Trophoblast cell (in vitro differentiated cells and primary cell): ENCODE results near the gene TSPAN9.

Source experiments
- DNase-seq, 2 donors: peaks; one replicate each; pipeline ENCODE4 v3.0.0-alpha.2; 2016
- H2AFZ ChIP-seq: 2 replicates; pipeline ENCODE4 v1.6.1; 2013; ENCODE audit warnings: low read length, moderate library complexity, mild to moderate bottlenecking; ENCODE audit not compliant: insufficient read depth, poor library complexity
- H2AK5ac ChIP-seq: 2 replicates; pipeline ENCODE4 v1.6.1; 2013; ENCODE audit warnings: mild to moderate bottlenecking, low read length
- H2BK120ac ChIP-seq: 2 replicates; pipeline ENCODE4 v1.6.1; 2013; ENCODE audit warnings: low read length, mild to moderate bottlenecking, moderate library complexity; ENCODE audit not compliant: insufficient read depth, poor library complexity
- H2BK12ac ChIP-seq: 2 replicates; pipeline ENCODE4 v1.6.1; 2013; ENCODE audit warnings: mild to moderate bottlenecking, low read length, moderate library complexity
- H2BK5ac ChIP-seq: 2 replicates; pipeline ENCODE4 v1.6.1; 2013; ENCODE audit warnings: low read length, low read depth, moderate library complexity, mild to moderate bottlenecking; ENCODE audit not compliant: poor library complexity
- H3K14ac ChIP-seq: 2 replicates; pipeline ENCODE4 v1.6.1; 2013; ENCODE audit warnings: mild to moderate bottlenecking, low read length
- H3K18ac ChIP-seq: 2 replicates; pipeline ENCODE4 v1.6.1; 2013; ENCODE audit warnings: mild to moderate bottlenecking, low read length
- H3K23ac ChIP-seq: 2 replicates; pipeline ENCODE4 v1.6.1; 2013; ENCODE audit warnings: low read length
- H3K27ac ChIP-seq: 2 replicates; pipeline ENCODE4 v1.5.1; 2013; ENCODE audit warnings: low read depth, mild to moderate bottlenecking, inconsistent platforms, low read length, moderate library complexity
- H3K27me3 ChIP-seq: 2 replicates; pipeline ENCODE4 v1.6.1; 2013; ENCODE audit warnings: inconsistent platforms, mild to moderate bottlenecking, low read length, moderate library complexity; ENCODE audit not compliant: insufficient read depth
- H3K36me3 ChIP-seq, 2 experiments: 1 replicate in 1 of 2; 2 replicates in 1 of 2; pipeline ENCODE4 v1.6.1; 2013; ENCODE audit warnings: low read length in 2 of 2, mild to moderate bottlenecking in 2 of 2, moderate library complexity in 1 of 2; ENCODE audit not compliant: insufficient read depth in 2 of 2, control insufficient read depth in 1 of 2
- H3K4ac ChIP-seq: 2 replicates; pipeline ENCODE4 v1.6.1; 2013; ENCODE audit warnings: low read depth, mild to moderate bottlenecking, low read length, moderate library complexity
- H3K4me1 ChIP-seq, 2 experiments: 1 replicate in 1 of 2; 2 replicates in 1 of 2; pipeline ENCODE4 v1.6.1; 2013; ENCODE audit warnings: low read length in 2 of 2, mild to moderate bottlenecking in 2 of 2, moderate library complexity in 1 of 2; ENCODE audit not compliant: insufficient read depth in 2 of 2, control insufficient read depth in 1 of 2
- H3K4me2 ChIP-seq: 2 replicates; pipeline ENCODE4 v1.6.1; 2013; ENCODE audit warnings: inconsistent platforms, mild to moderate bottlenecking, low read length, moderate library complexity
- H3K4me3 ChIP-seq: 2 replicates; pipeline ENCODE4 v1.5.1; 2013; ENCODE audit warnings: mild to moderate bottlenecking, low read depth, low read length, inconsistent platforms
- H3K79me1 ChIP-seq: one replicate; pipeline ENCODE4 v1.6.1; 2013; ENCODE audit warnings: low read length
- H3K79me2 ChIP-seq: 2 replicates; pipeline ENCODE4 v1.6.1; 2013; ENCODE audit warnings: low read length, mild to moderate bottlenecking; ENCODE audit not compliant: control insufficient read depth, insufficient read depth, poor library complexity
- H3K9ac ChIP-seq: 2 replicates; pipeline ENCODE4 v1.6.1; 2013; ENCODE audit warnings: mild to moderate bottlenecking, low read length
- H3K9me3 ChIP-seq: 2 replicates; pipeline ENCODE4 v1.6.1; 2013; ENCODE audit warnings: low read depth, mild to moderate bottlenecking, control low read depth, inconsistent platforms, low read length; ENCODE audit not compliant: insufficient read depth
- H4K12ac ChIP-seq: 2 replicates; pipeline ENCODE4 v1.6.1; 2013; ENCODE audit warnings: low read depth, mild to moderate bottlenecking, low read length, moderate library complexity
- H4K8ac ChIP-seq: 2 replicates; pipeline ENCODE4 v1.6.1; 2013; ENCODE audit warnings: low read depth, mild to moderate bottlenecking, low read length, moderate library complexity
- H4K91ac ChIP-seq: one replicate; pipeline ENCODE4 v1.6.1; 2013; ENCODE audit warnings: low read depth, mild to moderate bottlenecking, low read length, moderate library complexity
- WGBS: extraction: QIAGEN DNeasy Blood & Tissue Kit; methylation state at CpG from one replicate; pipeline ENCODE4 v1.1.7; 2013; ENCODE audit warnings: missing lambda C conversion rate; ENCODE audit not compliant: insufficient read length, insufficient coverage; ENCODE audit errors: extremely low coverage; 5-methylcytosine and 5-hydroxymethylcytosine counted together

TSPAN9 gene

GRCh38 chr12:3147260-3147659, 70.1 kb downstream of the TSPAN9 start:
- Histone ChIP-seq H3K4me1 (peaks cover 13 to 15% of the 10 kb centered on the region in 2 experiments), H2BK12ac (no peak overlapping the region), H3K79me2 (no peaks in the 10 kb centered on the region), H3K27me3 (no peaks in the 10 kb centered on the region), H2AK5ac (no peak overlapping the region), H3K4me3 (no peak overlapping the region), H3K4me2 (no peak overlapping the region), H3K4ac (no peak overlapping the region), H3K79me1 (peaks cover 7% of the 10 kb centered on the region), H2AFZ (no peak overlapping the region), H3K23ac (no peak overlapping the region), H3K9ac (no peak overlapping the region), H2BK5ac (no peak overlapping the region), H3K14ac (no peak overlapping the region), H2BK120ac (no peak overlapping the region), H4K91ac (no peak overlapping the region), H3K18ac (no peak overlapping the region), H3K36me3 (no peaks in the 10 kb centered on the region), H4K12ac (no peak overlapping the region), H4K8ac (no peak overlapping the region), H3K27ac (no peak overlapping the region), H3K9me3 (no peaks in the 10 kb centered on the region)
- WGBS: no CpG with 5 or more reads among the region's 15 CpGs
- no peak for DNase-seq

- Histone ChIP-seq H3K79me1 (peaks cover 8% of the 10 kb centered on the region), H4K91ac (no peak overlapping the region), H2BK5ac (no peak overlapping the region), H2AK5ac (no peak overlapping the region), H3K9ac (no peak overlapping the region), H3K23ac (no peak overlapping the region), H3K4ac (no peak overlapping the region), H3K27ac (no peak overlapping the region), H2AFZ (peak overlapping the region; percentile 12), H3K27me3 (no peaks in the 10 kb centered on the region), H3K79me2 (no peaks in the 10 kb centered on the region), H3K14ac (no peak overlapping the region), H3K4me2 (no peak overlapping the region), H2BK120ac (no peak overlapping the region), H3K18ac (no peak overlapping the region), H3K4me3 (no peak overlapping the region), H4K12ac (no peak overlapping the region), H3K36me3 (no peaks in the 10 kb centered on the region), H2BK12ac (no peak overlapping the region), H3K4me1 (peaks cover 14 to 16% of the 10 kb centered on the region in 2 experiments), H3K9me3 (no peaks in the 10 kb centered on the region), H4K8ac (no peak overlapping the region)
- DNase-seq: no peak
- WGBS: no CpG with 5 or more reads among the region's 16 CpGs
Measured at GRCh38 chr12:3148366-3149000, 71.3 kb downstream of the TSPAN9 start.

GRCh38 chr12:3149515-3150307, 72.5 kb downstream of the TSPAN9 start:
- Histone ChIP-seq H3K4me1 (peaks cover 14 to 16% of the 10 kb centered on the region in 2 experiments), H4K91ac (no peak overlapping the region), H3K27ac (no peak overlapping the region), H4K8ac (no peak overlapping the region), H3K4me3 (no peak overlapping the region), H2BK12ac (no peak overlapping the region), H2AFZ (no peak overlapping the region), H2BK5ac (no peak overlapping the region), H3K27me3 (no peaks in the 10 kb centered on the region), H3K14ac (no peak overlapping the region), H3K79me2 (no peaks in the 10 kb centered on the region), H3K4ac (no peak overlapping the region), H3K9me3 (no peaks in the 10 kb centered on the region), H3K9ac (no peak overlapping the region), H3K23ac (no peak overlapping the region), H2AK5ac (no peak overlapping the region), H2BK120ac (no peak overlapping the region), H3K79me1 (peaks cover 8% of the 10 kb centered on the region), H3K4me2 (no peak overlapping the region), H3K18ac (no peak overlapping the region), H3K36me3 (no peaks in the 10 kb centered on the region), H4K12ac (no peak overlapping the region)
- no peak for DNase-seq
- WGBS: no CpG with 5 or more reads among the region's 10 CpGs

- Histone ChIP-seq H3K9ac (no peak overlapping the region), H3K14ac (peak overlapping the region; percentile 17), H3K23ac (no peak overlapping the region), H3K27me3 (no peaks in the 10 kb centered on the region), H2BK12ac (no peak overlapping the region), H3K4me1 (peaks cover 16 to 17% of the 10 kb centered on the region in 2 experiments), H3K4me2 (no peak overlapping the region), H3K18ac (no peak overlapping the region), H3K9me3 (no peaks in the 10 kb centered on the region), H3K4ac (no peak overlapping the region), H3K79me2 (no peaks in the 10 kb centered on the region), H2AK5ac (no peak overlapping the region), H3K79me1 (peaks cover 8% of the 10 kb centered on the region), H3K36me3 (no peaks in the 10 kb centered on the region), H2BK5ac (peak overlapping the region; percentile 5), H3K4me3 (no peak overlapping the region), H4K91ac (peak overlapping the region; percentile 15), H4K12ac (no peak overlapping the region), H4K8ac (no peak overlapping the region), H3K27ac (no peak overlapping the region), H2BK120ac (no peak overlapping the region), H2AFZ (no peak overlapping the region)
- WGBS: no CpG with 5 or more reads among the region's 5 CpGs
- DNase-seq: no peak
Measured at GRCh38 chr12:3150308-3150670, 73.1 kb downstream of the TSPAN9 start.
